GM13977 (cell line): ENCODE results near the gene FAM13B.

Source experiments
- DNase-seq: peaks from one replicate; pipeline ENCODE4 v3.0.0; 2012; ENCODE audit warnings: low spot score
- in situ Hi-C: fragments of 300-500 bp; cut with MboI; formaldehyde crosslinking; loops from one replicate; pipeline ENCODE4 v1.12.0; 2022; ENCODE audit warnings: low sequenced_read_pairs, low pct_unique_long_range_greater_than_20kb, mixed read lengths, inconsistent platforms; ENCODE audit not compliant: unreplicated experiment
- TF ChIP-seq, protein P1 (sequence below): IDR thresholded peaks from 2 replicates; pipeline ENCODE4 v1.5.1; 2012; ENCODE audit warnings: mild to moderate bottlenecking, control low read depth; ENCODE audit not compliant: insufficient read depth; ENCODE audit errors: extremely low read depth, missing control alignments

FAM13B gene

DNA sequence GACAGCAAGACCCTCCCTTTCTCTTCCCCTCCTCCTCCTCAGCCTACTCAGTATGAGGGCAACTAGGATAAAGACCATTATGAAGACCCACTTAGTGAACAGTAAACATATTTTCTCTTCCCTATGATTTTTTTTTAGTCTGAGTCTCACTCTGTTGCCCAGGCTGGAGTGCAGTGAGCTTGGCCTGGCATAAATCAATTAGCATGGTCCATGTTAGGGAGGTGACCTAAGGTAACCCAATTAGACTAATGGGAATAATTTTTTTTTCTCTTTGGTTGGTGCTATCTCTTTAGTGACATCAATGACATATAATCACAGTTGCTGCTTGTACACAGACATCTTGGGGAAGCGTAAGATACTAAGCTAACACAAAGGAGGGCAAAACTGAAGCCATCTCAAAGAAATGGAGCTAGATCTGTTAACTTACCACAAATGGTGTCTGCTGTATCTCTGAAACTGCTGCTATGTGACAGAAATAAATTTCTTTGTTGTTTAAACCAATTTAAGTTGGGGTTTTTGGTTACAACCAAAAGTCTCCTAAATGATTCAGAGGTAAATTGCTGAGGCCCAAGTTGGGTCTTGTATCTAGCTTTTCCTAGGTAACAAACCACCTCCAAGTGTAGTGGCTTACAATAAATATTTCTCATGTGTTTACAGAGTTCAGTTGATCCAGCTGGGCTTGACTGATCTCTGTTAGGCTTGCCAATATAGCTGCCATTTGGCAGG, 130.3 kb downstream of the FAM13B start:
- in situ Hi-C loops = no loop called here
- DNase-seq = no peak
- TF ChIP-seq, protein P1, sequence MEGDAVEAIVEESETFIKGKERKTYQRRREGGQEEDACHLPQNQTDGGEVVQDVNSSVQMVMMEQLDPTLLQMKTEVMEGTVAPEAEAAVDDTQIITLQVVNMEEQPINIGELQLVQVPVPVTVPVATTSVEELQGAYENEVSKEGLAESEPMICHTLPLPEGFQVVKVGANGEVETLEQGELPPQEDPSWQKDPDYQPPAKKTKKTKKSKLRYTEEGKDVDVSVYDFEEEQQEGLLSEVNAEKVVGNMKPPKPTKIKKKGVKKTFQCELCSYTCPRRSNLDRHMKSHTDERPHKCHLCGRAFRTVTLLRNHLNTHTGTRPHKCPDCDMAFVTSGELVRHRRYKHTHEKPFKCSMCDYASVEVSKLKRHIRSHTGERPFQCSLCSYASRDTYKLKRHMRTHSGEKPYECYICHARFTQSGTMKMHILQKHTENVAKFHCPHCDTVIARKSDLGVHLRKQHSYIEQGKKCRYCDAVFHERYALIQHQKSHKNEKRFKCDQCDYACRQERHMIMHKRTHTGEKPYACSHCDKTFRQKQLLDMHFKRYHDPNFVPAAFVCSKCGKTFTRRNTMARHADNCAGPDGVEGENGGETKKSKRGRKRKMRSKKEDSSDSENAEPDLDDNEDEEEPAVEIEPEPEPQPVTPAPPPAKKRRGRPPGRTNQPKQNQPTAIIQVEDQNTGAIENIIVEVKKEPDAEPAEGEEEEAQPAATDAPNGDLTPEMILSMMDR = no peak

- TF ChIP-seq, protein P1 = no peak
- in situ Hi-C loops = no loop called here
- no peak for DNase-seq
These were observed 131.7 kb downstream of the FAM13B start for GRCh38 chr5:137901011-137901817.

- TF ChIP-seq, protein P1 = no peak
- in situ Hi-C loops = no loop called here
- no peak for DNase-seq
These were observed 133.4 kb downstream of the FAM13B start for GRCh38 chr5:137899493-137899892.

DNA sequence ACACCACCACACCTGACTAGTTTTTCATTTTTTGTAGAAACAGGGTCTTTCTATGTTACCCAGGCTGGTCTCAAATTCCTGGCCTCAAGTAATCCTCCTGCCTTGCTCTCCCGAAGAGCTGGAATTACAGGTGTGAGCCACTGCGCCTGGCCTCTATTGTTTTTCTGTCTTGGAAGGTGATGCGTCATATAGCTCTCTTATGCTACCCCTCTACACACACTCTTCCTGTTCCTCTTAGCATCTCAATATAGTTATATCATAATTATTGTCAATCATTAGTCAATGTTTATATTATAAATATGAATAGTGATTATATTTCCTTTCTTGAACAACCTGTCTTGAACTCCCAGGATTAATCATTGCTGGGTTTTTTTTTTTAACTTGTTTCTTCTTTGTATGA, 136.3 kb downstream of the FAM13B start:
- DNase-seq = no peak
- in situ Hi-C loops = no loop called here
- TF ChIP-seq, protein P1 = no peak

DNA sequence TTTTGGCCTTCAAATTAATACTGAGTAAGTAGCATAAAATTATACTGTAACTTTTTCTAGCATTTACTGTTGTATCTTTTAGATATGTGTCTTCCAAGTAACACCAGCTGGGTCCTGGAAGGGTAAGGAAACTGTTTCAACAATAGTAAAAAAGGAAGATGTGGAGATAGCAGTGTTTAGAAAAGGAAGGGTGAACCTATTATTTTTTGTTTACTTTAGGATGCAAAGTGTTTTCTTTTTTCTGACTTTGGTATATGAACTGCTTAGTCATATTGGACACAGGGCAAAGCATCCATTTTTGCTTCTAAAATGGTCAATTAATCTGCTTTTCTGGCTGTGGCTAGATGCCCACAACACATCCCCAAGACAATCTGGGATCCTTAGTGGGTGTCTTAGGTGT, 138.3 kb downstream of the FAM13B start:
- in situ Hi-C loops = no loop called here
- TF ChIP-seq, protein P1 = no peak
- DNase-seq = no peak

DNA sequence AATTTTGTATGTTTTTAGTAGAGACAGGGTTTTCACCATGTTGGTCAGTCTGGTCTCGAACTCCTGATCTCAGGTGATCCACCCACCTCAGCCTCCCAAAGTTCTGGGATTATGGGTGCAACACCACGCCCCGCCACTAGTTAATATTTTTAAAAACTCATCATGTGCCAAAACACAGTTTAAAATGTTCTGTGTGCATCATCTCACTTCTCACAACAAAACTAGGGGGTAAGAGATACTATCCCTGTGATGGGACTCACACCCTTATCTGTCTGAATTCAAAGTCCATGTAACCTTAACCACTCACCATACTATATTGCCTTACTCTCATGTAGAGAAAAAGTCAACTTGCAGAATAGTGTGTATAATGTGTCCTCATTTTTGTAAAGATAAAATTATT, 141.0 kb downstream of the FAM13B start:
- in situ Hi-C loops = no loop called here
- TF ChIP-seq, protein P1 = no peak
- no peak for DNase-seq
